HG02885 (cell line): ENCODE measurements around the gene DNAH6.
"Not testable (repeated sequence)": the region's sequence is repeated elsewhere in the genome, so short reads cannot be mapped to it uniquely, and the experiment has no call there.

ENCODE experiments used
- ATAC-seq: cut with Tn5 transposase; IDR thresholded peaks from one replicate; pipeline ENCODE4 v1.9.1; 2021; ENCODE audit warnings: mild to moderate bottlenecking; ENCODE audit not compliant: unreplicated experiment, poor library complexity

Gene DNAH6

DNA sequence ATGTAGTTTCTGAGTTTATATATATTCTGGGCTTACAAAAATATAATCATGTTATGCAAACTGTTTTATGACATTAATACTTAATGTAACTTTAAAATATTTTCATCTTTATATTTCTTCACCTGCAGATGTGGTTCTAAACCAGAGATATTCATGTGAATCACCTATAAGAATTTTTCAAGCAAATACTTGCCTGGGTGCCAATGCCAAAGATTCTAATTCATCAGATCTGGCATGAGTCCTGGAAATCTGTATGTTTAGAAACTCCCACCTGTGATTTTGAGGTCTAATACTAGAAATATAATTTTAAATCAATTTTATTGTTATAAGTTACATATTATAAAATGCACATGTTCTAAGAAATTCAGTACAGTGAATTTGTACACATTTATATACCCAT, 19.9 kb upstream of the DNAH6 start:
- ATAC-seq = no peak

DNA sequence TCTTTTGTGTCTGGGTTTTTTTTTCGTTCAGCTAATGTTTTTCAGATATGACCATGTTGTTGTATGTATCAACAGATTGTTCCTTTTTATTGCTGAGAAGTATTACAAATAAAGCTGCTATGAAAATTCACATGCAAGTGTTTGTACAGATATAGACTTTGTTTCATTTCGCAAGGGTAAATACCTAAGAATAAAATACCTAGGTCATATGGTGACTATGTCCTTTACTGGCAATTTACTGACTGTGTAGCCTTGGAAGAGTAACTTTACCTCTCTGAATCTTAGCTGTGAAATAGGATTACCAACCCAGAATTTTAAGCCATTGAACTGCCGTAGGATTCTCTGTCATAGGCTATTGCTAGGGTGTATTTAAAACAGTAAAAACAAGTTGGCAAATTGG, 19.0 kb upstream of the DNAH6 start:
- no peak for ATAC-seq

GRCh38 chr2:84498150-84498799, 18.0 kb upstream of the DNAH6 start:
- ATAC-seq = no peak

GRCh38 chr2:84511024-84511423, 5.3 kb upstream of the DNAH6 start:
- not testable (repeated sequence) for ATAC-seq

DNA sequence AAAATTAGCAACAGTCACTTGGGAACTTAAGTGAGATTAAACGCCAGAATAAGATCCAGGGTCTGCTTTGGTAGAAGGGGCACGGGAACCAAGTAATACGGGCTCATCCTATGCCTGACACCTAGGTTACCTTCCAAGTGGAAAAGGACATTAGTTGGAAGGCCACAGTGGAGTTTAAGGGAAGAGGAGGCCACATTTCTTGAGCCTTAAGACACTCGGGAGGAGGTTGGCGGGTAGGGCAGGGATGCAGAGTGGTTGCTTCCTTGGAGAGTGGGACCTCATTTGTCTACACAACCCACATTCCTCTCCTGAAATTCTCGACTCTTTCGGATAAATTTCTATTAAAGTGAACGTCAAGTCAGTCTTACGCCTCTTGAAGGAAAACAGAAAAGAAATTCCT, 510 bp upstream of the DNAH6 start:
- ATAC-seq = no peak

GRCh38 chr2:84519332-84519957, 3.1 kb downstream of the DNAH6 start:
- ATAC-seq = peak; percentile 68

DNA sequence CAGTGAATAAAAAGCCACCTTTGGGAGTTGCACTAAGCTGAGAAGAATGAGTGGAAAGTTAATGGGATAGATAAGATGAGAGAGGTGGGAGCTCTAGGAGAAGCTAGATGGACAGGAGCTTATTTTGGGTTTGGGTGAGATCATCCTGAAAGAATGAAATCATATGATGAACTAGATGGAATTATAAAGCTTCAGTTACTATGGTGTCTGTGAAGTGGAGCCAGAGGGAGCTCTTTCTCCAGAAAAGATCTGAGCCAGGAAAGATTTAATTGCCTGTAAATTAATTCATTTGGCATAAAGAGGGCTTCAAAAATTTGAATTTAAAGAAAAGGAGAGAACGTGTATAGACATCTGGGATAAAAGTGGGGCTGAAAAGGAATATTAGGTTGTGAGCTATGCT, 10.3 kb downstream of the DNAH6 start:
- no peak for ATAC-seq

GRCh38 chr2:84527137-84528129, 11.1 kb downstream of the DNAH6 start:
- ATAC-seq = no peak

DNA sequence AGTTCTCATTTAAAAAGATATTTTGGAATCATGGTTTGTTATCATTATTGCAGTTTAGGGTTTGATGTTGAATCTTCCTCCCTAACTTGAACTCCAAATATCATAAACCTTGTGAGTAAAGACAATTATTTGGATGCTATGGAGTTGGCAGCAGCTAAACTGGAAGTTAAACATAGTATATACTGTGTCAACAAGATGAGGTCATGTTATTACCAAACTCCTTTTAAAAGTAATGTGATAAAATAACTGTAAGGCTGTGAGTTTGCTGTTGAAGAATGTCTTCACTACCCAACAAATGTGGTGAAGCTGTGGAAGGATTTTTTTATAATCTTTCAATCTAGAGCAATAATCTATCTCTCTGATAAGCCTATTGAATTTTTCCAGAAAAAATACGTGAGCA, 16.0 kb downstream of the DNAH6 start:
- no peak for ATAC-seq

- ATAC-seq = no peak
Observed at GRCh38 chr2:84534225-84534624, 17.9 kb downstream of the DNAH6 start.

DNA sequence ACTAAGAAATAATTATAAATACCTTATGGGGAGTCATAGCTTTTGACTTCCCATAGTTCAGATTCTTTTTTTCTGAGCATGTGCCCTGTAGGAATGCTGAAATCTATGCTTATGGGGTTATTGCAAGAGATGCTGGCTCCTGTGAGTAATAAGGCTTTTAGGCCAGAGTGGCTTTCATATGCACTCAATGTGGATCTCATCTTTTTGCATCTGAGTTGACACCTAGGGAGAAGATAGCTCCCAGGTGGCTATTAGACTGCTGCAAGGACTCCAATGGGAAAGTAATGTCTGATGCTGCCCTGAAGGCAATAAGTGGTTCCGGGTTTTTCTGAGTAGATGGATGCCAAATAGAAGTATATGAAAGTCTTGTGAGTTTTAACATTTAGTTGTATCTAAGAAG, 21.0 kb downstream of the DNAH6 start:
- ATAC-seq = no peak

DNA sequence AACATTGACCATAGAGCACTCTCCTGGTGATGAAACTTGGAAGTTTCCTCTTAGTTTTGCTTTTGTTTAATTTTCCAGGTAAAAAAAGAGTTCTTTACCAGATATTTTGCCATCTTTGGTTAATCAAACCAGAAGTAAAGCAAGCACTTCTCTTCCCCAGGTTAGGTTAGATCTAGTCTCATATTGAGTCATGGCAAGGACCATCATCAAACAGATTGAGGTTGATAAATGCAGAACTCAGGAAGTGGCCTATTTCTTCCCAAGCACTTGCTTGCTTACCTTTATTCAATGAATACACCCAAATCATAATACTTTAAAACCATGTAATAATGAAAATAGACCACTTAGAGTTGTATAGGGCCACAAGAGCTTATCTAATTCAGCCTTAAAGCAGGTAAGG, 23.4 kb downstream of the DNAH6 start:
- no peak for ATAC-seq

- ATAC-seq = no peak
Observed at GRCh38 chr2:84545005-84545404, 28.7 kb downstream of the DNAH6 start.

- no peak for ATAC-seq
Observed at GRCh38 chr2:84546551-84546950, 30.3 kb downstream of the DNAH6 start.

DNA sequence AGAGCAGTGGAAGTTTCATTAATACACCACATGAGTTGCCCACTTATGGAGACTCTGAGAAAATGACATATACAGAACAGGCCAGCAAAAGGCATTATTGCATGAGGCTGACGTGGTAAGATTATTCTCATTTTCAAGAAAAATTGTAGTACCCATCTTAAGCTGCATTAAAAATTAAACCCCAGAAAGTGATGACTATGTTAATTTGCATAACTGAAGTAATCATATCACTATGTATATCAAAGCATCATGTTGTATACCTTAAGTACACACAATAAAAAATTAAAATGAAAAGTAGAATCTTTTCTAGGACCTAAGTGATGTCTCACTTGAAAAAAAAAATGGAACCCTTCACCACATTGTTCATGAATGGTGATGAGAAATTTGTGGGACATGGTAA, 32.0 kb downstream of the DNAH6 start:
- no peak for ATAC-seq

GRCh38 chr2:84550916-84551315, 34.6 kb downstream of the DNAH6 start:
- no peak for ATAC-seq

DNA sequence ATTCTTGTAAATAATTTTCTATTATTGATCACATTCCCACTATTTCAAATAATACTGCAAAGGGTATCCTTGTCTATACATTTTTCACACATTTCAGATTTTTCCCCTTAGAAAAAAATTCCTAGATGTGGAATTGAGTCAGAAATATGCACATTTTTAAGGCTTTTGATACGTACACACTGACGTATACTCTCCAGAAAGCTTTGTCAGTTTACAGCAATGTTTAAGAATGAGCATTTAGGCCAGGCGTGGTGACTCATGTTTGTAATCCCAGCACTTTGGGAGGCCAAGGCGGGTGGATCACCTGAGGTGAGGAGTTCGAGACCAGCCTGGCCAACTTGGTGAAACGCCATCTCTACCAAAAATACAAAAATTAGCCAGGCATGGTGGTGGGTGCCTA, 35.2 kb downstream of the DNAH6 start:
- not testable (repeated sequence) for ATAC-seq

GRCh38 chr2:84556190-84556589, 39.9 kb downstream of the DNAH6 start:
- peak; percentile 97 for ATAC-seq

DNA sequence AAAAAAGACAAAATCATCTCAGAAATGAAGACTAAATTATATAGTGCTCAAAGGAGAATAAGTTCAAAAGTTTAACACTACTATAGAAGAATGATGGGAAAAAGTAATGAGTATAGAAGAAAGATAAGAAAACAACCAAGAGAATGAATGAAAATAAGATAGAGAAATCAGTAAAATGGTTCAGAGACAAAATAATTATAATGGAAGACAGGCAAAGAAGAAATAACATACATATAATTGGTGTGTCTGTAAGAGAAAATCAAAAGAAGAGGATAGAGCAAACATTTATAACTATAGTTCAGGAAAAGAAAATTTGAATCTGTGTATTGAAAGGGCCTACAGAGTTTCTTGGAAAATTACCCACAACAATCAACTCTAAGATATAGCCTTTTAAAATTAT, 43.5 kb downstream of the DNAH6 start:
- ATAC-seq = no peak

DNA sequence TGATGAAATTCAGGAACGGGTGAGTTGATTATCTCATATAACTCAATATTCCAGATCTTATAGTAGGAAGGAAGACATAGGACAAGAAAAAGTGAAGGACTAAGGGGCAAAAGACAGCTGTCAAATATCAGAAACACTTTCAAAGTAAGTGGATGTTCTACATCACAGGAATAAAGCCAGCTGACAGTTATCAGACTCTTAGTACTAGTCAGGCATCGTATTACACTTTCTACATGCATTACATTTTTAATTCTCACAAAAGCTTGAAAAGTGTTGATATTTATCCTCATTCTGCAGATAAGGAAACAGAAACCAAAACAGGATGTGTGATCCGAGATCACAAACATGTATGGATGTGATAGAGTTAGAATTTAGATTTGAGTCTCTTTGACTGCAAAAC, 63.4 kb downstream of the DNAH6 start:
- ATAC-seq = no peak

DNA sequence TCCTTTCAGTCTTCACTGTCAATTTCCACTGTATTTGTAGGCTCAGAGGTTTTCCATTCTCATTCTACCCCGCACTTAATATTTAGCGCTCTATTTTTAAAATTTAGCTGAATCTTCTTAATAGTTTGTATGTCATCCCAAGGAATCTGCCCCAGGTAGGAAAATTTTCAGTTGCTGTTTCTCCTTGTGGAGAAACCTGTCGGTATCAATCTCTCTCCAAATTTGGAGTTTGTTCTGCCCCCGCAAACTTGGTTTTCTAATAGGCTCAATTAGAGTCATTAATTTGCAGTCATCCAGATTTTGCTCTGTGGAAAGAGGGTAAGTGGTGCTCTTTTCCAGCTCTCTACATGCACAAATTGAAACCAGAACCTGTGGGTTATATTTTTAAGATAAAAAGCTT, 87.6 kb downstream of the DNAH6 start:
- ATAC-seq = no peak
